Measurements from ENCODE around the gene HOXA11. TPM values are rescaled to one million over a fixed set of nuclear protein-coding genes. Genes with fewer than 3 reads are reported as not detected.

HOXA11 gene
- total RNA-seq, 1 experiment from 2014 or later = not detected

- intact Hi-C loops (cut with micrococcal nuclease; ENCODE audit: unreplicated experiment) = loop anchor here (5.0 kb wide), 1 partner anchor 1270 kb away; no protein-coding TSS in a partner anchor
- TF ChIP-seq EZH2 (IDR thresholded peaks at IDR 0.05; ENCODE audit: borderline replicate concordance, low read depth, low read length, poor library complexity, severe bottlenecking) (no peak), CTCF (conservative IDR thresholded peaks at IDR 0.05; ENCODE audit: low read depth, low read length) (no peak)
- ChIA-PET CTCF (no interaction called here), POLR2A (ENCODE audit: low non-redundant PET) (no interaction called here)
- no peaks in the 10 kb centered on the region for H3K9me3 ChIP-seq (ENCODE audit: low read depth, low read length, poor library complexity, severe bottlenecking)
- no TSS peak for BruUV-seq (replicated peaks)
- peaks cover 100% of the 10 kb centered on the region for H3K27me3 ChIP-seq (replicated peaks; ENCODE audit: insufficient read depth, low read depth, low read length, poor library complexity)
- no peaks in the 10 kb centered on the region for H3K36me3 ChIP-seq (ENCODE audit: insufficient read depth, low read length, poor library complexity, severe bottlenecking)
- no peak overlapping the region for H3K4me3 ChIP-seq (ENCODE audit: low read depth, low read length, poor library complexity, severe bottlenecking)
- no peak overlapping the region for H3K27ac ChIP-seq (ENCODE audit: low read depth, low read length, poor library complexity, severe bottlenecking)
- H3K4me1 ChIP-seq (ENCODE audit: insufficient read depth, low read length, poor library complexity, severe bottlenecking) = peaks cover 13% of the 10 kb centered on the region
- DNase-seq (ENCODE audit: low spot score) = no peak
These were observed 43.0 kb downstream of the HOXA11 start for GRCh38 chr7:27141923-27142579.

- peaks cover 13% of the 10 kb centered on the region for H3K4me1 ChIP-seq (ENCODE audit: insufficient read depth, low read length, poor library complexity, severe bottlenecking)
- H3K36me3 ChIP-seq (ENCODE audit: insufficient read depth, low read length, poor library complexity, severe bottlenecking) = no peaks in the 10 kb centered on the region
- intact Hi-C loops (cut with micrococcal nuclease; ENCODE audit: unreplicated experiment) = loop anchor here (5.0 kb wide), 1 partner anchor 1269 kb away; no protein-coding TSS in a partner anchor
- CTCF ChIA-PET = no interaction called here
- TF ChIP-seq CTCF (conservative IDR thresholded peaks at IDR 0.05; ENCODE audit: low read depth, low read length) (no peak), EZH2 (IDR thresholded peaks at IDR 0.05; ENCODE audit: borderline replicate concordance, low read depth, low read length, poor library complexity, severe bottlenecking) (no peak)
- POLR2A ChIA-PET (ENCODE audit: low non-redundant PET) = no interaction called here
- no peak overlapping the region for H3K4me3 ChIP-seq (ENCODE audit: low read depth, low read length, poor library complexity, severe bottlenecking)
- no peaks in the 10 kb centered on the region for H3K9me3 ChIP-seq (ENCODE audit: low read depth, low read length, poor library complexity, severe bottlenecking)
- DNase-seq (ENCODE audit: low spot score) = no peak
- no TSS peak for BruUV-seq (replicated peaks)
- H3K27ac ChIP-seq (ENCODE audit: low read depth, low read length, poor library complexity, severe bottlenecking) = no peak overlapping the region
- peaks cover 100% of the 10 kb centered on the region for H3K27me3 ChIP-seq (replicated peaks; ENCODE audit: insufficient read depth, low read depth, low read length, poor library complexity)
These were observed 43.7 kb downstream of the HOXA11 start for GRCh38 chr7:27141137-27141922.

- POLR2A ChIA-PET (ENCODE audit: low non-redundant PET) = no interaction called here
- TF ChIP-seq CTCF (conservative IDR thresholded peaks at IDR 0.05; ENCODE audit: low read depth, low read length) = no peak
- no peak for TF ChIP-seq EZH2 (IDR thresholded peaks at IDR 0.05; ENCODE audit: borderline replicate concordance, low read depth, low read length, poor library complexity, severe bottlenecking)
- peaks cover 100% of the 10 kb centered on the region for H3K27me3 ChIP-seq (replicated peaks; ENCODE audit: insufficient read depth, low read depth, low read length, poor library complexity)
- H3K36me3 ChIP-seq (ENCODE audit: insufficient read depth, low read length, poor library complexity, severe bottlenecking) = no peaks in the 10 kb centered on the region
- DNase-seq (ENCODE audit: low spot score) = no peak
- H3K27ac ChIP-seq (ENCODE audit: low read depth, low read length, poor library complexity, severe bottlenecking) = no peak overlapping the region
- H3K4me3 ChIP-seq (ENCODE audit: low read depth, low read length, poor library complexity, severe bottlenecking) = no peak overlapping the region
- no TSS peak for BruUV-seq (replicated peaks)
- no peaks in the 10 kb centered on the region for H3K9me3 ChIP-seq (ENCODE audit: low read depth, low read length, poor library complexity, severe bottlenecking)
- H3K4me1 ChIP-seq (ENCODE audit: insufficient read depth, low read length, poor library complexity, severe bottlenecking) = peaks cover 13% of the 10 kb centered on the region
- CTCF ChIA-PET = no interaction called here
- intact Hi-C loops (cut with micrococcal nuclease; ENCODE audit: unreplicated experiment) = loop anchor here (5.0 kb wide), 1 partner anchor 1268 kb away; no protein-coding TSS in a partner anchor
These were observed 44.7 kb downstream of the HOXA11 start for GRCh38 chr7:27140126-27140857.

All from A673 (cell line).